Osteoblast (primary cell): ENCODE results near the gene ZNF503. TPM values are rescaled to one million over a fixed set of nuclear protein-coding genes. Genes with fewer than 3 reads are reported as not detected.
"Not testable (repeated sequence)": the region's sequence is repeated elsewhere in the genome, so short reads cannot be mapped to it uniquely, and the experiment has no call there.

Experiments used
- DNase-seq: peaks from one replicate; pipeline ENCODE4 v3.0.0; 2011; ENCODE audit warnings: low spot score, mixed read lengths; ENCODE audit not compliant: insufficient read length; ENCODE audit errors: missing footprints
- H2AFZ ChIP-seq: 2 replicates; pipeline ENCODE4 v1.6.0; 2011; ENCODE audit warnings: mild to moderate bottlenecking, low read length
- H3K27ac ChIP-seq: 2 replicates; pipeline ENCODE4 v1.5.1; 2011; ENCODE audit warnings: mild to moderate bottlenecking, low read depth, low read length, moderate library complexity
- H3K27me3 ChIP-seq: 2 replicates; pipeline ENCODE4 v1.6.0; 2012; ENCODE audit warnings: mild to moderate bottlenecking, control low read depth, inconsistent platforms, low read length, moderate library complexity; ENCODE audit not compliant: insufficient read depth
- H3K36me3 ChIP-seq: 2 replicates; pipeline ENCODE4 v1.5.1; 2011; ENCODE audit warnings: mild to moderate bottlenecking, low read length, control low read depth, moderate library complexity; ENCODE audit not compliant: insufficient read depth
- H3K4me1 ChIP-seq: 2 replicates; pipeline ENCODE4 v1.5.1; 2011; ENCODE audit warnings: mild to moderate bottlenecking, low read length, control low read depth, moderate library complexity; ENCODE audit not compliant: insufficient read depth
- H3K4me2 ChIP-seq: 2 replicates; pipeline ENCODE4 v1.6.0; 2011; ENCODE audit warnings: mild to moderate bottlenecking, low read length; ENCODE audit not compliant: insufficient read depth
- H3K4me3 ChIP-seq: fragments of 200-600 bp; sonication (generic); 3 replicates; pipeline ENCODE4 v1.5.1; 2012; ENCODE audit warnings: mild to moderate bottlenecking, low read length, inconsistent platforms; ENCODE audit not compliant: insufficient read depth
- H3K79me2 ChIP-seq: 2 replicates; pipeline ENCODE4 v1.6.0; 2012; ENCODE audit warnings: mild to moderate bottlenecking, low read length, control low read depth, inconsistent platforms; ENCODE audit not compliant: insufficient read depth
- H3K9me3 ChIP-seq: 2 replicates; pipeline ENCODE4 v1.5.1; 2011; ENCODE audit warnings: low read depth, low read length, control low read depth
- H4K20me1 ChIP-seq: 2 replicates; pipeline ENCODE4 v1.6.0; 2012; ENCODE audit warnings: mild to moderate bottlenecking, low read length, control low read depth; ENCODE audit not compliant: insufficient read depth
- CTCF ChIP-seq: IDR thresholded peaks from 2 replicates; pipeline ENCODE4 v1.5.1; 2011; ENCODE audit warnings: mild to moderate bottlenecking, low read depth, low read length, moderate library complexity; ENCODE audit errors: extremely low read depth
- total RNA-seq: library from RNA; depleted of rRNA; stranded (reverse); fragments of >200 nt; gene quantifications from 2 replicates; pipeline ENCODE4 v1.2.3, GENCODE V29; 2012

Gene ZNF503
- total RNA-seq, 1 donor: 18.5 TPM

- Histone ChIP-seq H3K27me3 (no peaks in the 10 kb centered on the region), H3K9me3 (no peaks in the 10 kb centered on the region), H3K27ac (no peak overlapping the region), H3K79me2 (no peaks in the 10 kb centered on the region), H3K4me3 (no peak overlapping the region), H3K4me1 (peaks cover 16% of the 10 kb centered on the region), H4K20me1 (no peaks in the 10 kb centered on the region), H3K36me3 (no peaks in the 10 kb centered on the region), H3K4me2 (no peak overlapping the region), H2AFZ (no peak overlapping the region)
- no peak for TF ChIP-seq CTCF
- no peak for DNase-seq
These were observed 38.1 kb downstream of the ZNF503 start for GRCh38 chr10:75363431-75363830.

GRCh38 chr10:75359876-75360275, 41.7 kb downstream of the ZNF503 start:
- not testable (repeated sequence) for H3K9me3 ChIP-seq, H3K36me3 ChIP-seq, H3K79me2 ChIP-seq, DNase-seq, H3K4me3 ChIP-seq, H4K20me1 ChIP-seq, H2AFZ ChIP-seq, H3K27me3 ChIP-seq
- H3K4me1 ChIP-seq: peaks cover 20% of the 10 kb centered on the region
- peak overlapping the region; percentile 48 for H3K27ac ChIP-seq
- peak overlapping the region; percentile 28 for H3K4me2 ChIP-seq

GRCh38 chr10:75358835-75359421, 42.6 kb downstream of the ZNF503 start:
- peaks cover 20% of the 10 kb centered on the region for H3K4me1 ChIP-seq
- peak overlapping the region; percentile 28 for H3K4me2 ChIP-seq
- DNase-seq: peak; percentile 97
- no peaks in the 10 kb centered on the region for H3K36me3 ChIP-seq
- H3K4me3 ChIP-seq: no peak overlapping the region
- TF ChIP-seq CTCF: no peak
- peak overlapping the region; percentile 48 for H3K27ac ChIP-seq
- H2AFZ ChIP-seq: peak overlapping the region; percentile 12
- no peaks in the 10 kb centered on the region for H3K9me3 ChIP-seq
- no peaks in the 10 kb centered on the region for H3K27me3 ChIP-seq
- no peaks in the 10 kb centered on the region for H3K79me2 ChIP-seq
- no peaks in the 10 kb centered on the region for H4K20me1 ChIP-seq

GRCh38 chr10:75358132-75358531, 43.4 kb downstream of the ZNF503 start:
- H2AFZ ChIP-seq: no peak overlapping the region
- DNase-seq: no peak
- H3K9me3 ChIP-seq: no peaks in the 10 kb centered on the region
- H4K20me1 ChIP-seq: no peaks in the 10 kb centered on the region
- no peaks in the 10 kb centered on the region for H3K36me3 ChIP-seq
- H3K79me2 ChIP-seq: no peaks in the 10 kb centered on the region
- H3K27me3 ChIP-seq: no peaks in the 10 kb centered on the region
- H3K27ac ChIP-seq: peak overlapping the region; percentile 48
- H3K4me1 ChIP-seq: peaks cover 20% of the 10 kb centered on the region
- no peak overlapping the region for H3K4me2 ChIP-seq
- TF ChIP-seq CTCF: no peak
- no peak overlapping the region for H3K4me3 ChIP-seq
